Prostate gland (tissue), 2 donors: ENCODE results near the gene GRIK5.

ENCODE experiments used
- POLR2AphosphoS5 ChIP-seq: sonication (generic); formaldehyde crosslinking; IDR thresholded peaks from one replicate; pipeline ENCODE4 v1.6.1; 2017; ENCODE audit warnings: antibody characterized with exemption
- TF ChIP-seq, protein P1 (sequence below), 4 experiments: fragments of 200-600 bp in 2 of 4; fragments of 450-650 bp in 2 of 4; sonication (generic) in 2 of 4; IDR thresholded peaks; 1 replicate in 3 of 4; 2 replicates in 1 of 4; pipeline ENCODE4 v1.5.1; 2016 to 2019; ENCODE audit warnings: antibody characterized with exemption in 4 of 4, mild to moderate bottlenecking in 2 of 4, moderate library complexity in 2 of 4

DNA sequence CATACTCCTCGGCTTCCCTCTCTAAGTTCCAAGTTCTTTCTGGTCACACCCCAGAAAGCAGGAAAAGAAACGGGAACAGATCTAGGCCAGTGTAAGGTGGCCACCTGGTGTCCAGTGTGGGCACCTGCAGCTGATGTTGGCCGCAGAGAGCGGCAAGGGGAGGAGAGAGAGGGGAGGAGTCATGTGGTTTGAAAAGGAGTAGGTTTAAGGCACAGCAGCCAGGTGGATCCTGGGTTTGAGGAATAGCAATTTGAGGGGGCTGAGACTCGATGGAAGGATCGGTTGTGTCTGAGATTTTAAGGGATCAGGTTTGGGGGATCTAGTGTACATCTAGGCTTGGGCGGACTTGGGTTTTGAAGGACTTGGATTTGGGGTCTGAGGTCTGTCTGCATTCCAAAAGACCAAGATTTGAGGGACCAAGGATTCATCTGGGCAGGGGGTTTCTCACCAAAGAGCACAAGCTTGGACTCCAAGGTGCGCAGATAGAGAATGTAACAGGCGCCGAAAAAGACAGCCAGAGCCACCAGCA, 112.1 kb downstream of the GRIK5 start:
- TF ChIP-seq, protein P1, sequence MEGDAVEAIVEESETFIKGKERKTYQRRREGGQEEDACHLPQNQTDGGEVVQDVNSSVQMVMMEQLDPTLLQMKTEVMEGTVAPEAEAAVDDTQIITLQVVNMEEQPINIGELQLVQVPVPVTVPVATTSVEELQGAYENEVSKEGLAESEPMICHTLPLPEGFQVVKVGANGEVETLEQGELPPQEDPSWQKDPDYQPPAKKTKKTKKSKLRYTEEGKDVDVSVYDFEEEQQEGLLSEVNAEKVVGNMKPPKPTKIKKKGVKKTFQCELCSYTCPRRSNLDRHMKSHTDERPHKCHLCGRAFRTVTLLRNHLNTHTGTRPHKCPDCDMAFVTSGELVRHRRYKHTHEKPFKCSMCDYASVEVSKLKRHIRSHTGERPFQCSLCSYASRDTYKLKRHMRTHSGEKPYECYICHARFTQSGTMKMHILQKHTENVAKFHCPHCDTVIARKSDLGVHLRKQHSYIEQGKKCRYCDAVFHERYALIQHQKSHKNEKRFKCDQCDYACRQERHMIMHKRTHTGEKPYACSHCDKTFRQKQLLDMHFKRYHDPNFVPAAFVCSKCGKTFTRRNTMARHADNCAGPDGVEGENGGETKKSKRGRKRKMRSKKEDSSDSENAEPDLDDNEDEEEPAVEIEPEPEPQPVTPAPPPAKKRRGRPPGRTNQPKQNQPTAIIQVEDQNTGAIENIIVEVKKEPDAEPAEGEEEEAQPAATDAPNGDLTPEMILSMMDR (IDR thresholded peaks at IDR 0.05): peak; percentile 53 to 96 (median 90)
- TF ChIP-seq POLR2AphosphoS5: peak; percentile 90
